Measurements from ENCODE around the gene CPNE9. TPM values are rescaled to one million over a fixed set of nuclear protein-coding genes. Genes with fewer than 3 reads are reported as not detected.
A peak's percentile ranks its signal among the peaks of the same experiment; 100 is the strongest.

Gene CPNE9
- total RNA-seq (2014; rRNA removed; shearing (Covaris generic)) = not detected in 2 replicates

- no peak for DNase-seq (ENCODE audit: low read depth)
Measured at GRCh38 chr3:9703736-9704346, at the start of gene CPNE9. TSS of gene CPNE9 (plus strand) at chr3:9703833. CDS start at chr3:9703997, 164 bp downstream.

GRCh38 chr3:9659849-9660248, 43.8 kb upstream of the CPNE9 start:
- DNase-seq (ENCODE audit: low read depth) = no peak

GRCh38 chr3:9660972-9661371, 42.7 kb upstream of the CPNE9 start:
- no peak for DNase-seq (ENCODE audit: low read depth)

- no peak for DNase-seq (ENCODE audit: low read depth)
Measured at GRCh38 chr3:9664119-9664751, 39.4 kb upstream of the CPNE9 start.

GRCh38 chr3:9666704-9667445, 36.8 kb upstream of the CPNE9 start:
- DNase-seq (ENCODE audit: low read depth) = no peak

GRCh38 chr3:9669277-9669676, 34.4 kb upstream of the CPNE9 start:
- DNase-seq (ENCODE audit: low read depth) = no peak

GRCh38 chr3:9669720-9670432, 33.8 kb upstream of the CPNE9 start:
- peak; percentile 31 for DNase-seq (ENCODE audit: low read depth)

- peak; percentile 43 for DNase-seq (ENCODE audit: low read depth)
Measured at GRCh38 chr3:9673082-9673481, 30.6 kb upstream of the CPNE9 start.

- DNase-seq (ENCODE audit: low read depth) = no peak
Measured at GRCh38 chr3:9673752-9674151, 29.9 kb upstream of the CPNE9 start.

GRCh38 chr3:9675736-9676290, 27.8 kb upstream of the CPNE9 start:
- no peak for DNase-seq (ENCODE audit: low read depth)

GRCh38 chr3:9676785-9677184, 26.8 kb upstream of the CPNE9 start:
- DNase-seq (ENCODE audit: low read depth) = peak; percentile 11

- no peak for DNase-seq (ENCODE audit: low read depth)
Measured at GRCh38 chr3:9678493-9678892, 25.1 kb upstream of the CPNE9 start.

- DNase-seq (ENCODE audit: low read depth) = no peak
Measured at GRCh38 chr3:9679476-9680080, 24.1 kb upstream of the CPNE9 start.

GRCh38 chr3:9681011-9681722, 22.5 kb upstream of the CPNE9 start:
- no peak for DNase-seq (ENCODE audit: low read depth)

- DNase-seq (ENCODE audit: low read depth) = no peak
Measured at GRCh38 chr3:9681723-9682081, 21.9 kb upstream of the CPNE9 start.

- DNase-seq (ENCODE audit: low read depth) = no peak
Measured at GRCh38 chr3:9682096-9682495, 21.5 kb upstream of the CPNE9 start.

GRCh38 chr3:9683426-9683825, 20.2 kb upstream of the CPNE9 start:
- DNase-seq (ENCODE audit: low read depth) = no peak

GRCh38 chr3:9685216-9686049, 18.2 kb upstream of the CPNE9 start:
- no peak for DNase-seq (ENCODE audit: low read depth)

GRCh38 chr3:9686050-9686550, 17.5 kb upstream of the CPNE9 start:
- DNase-seq (ENCODE audit: low read depth) = no peak

GRCh38 chr3:9686703-9687102, 16.9 kb upstream of the CPNE9 start:
- DNase-seq (ENCODE audit: low read depth) = no peak

Data from M059J (cell line).